NT2/D1 (cell line): ENCODE data around the gene GLCE.

Source experiments
- SUZ12 ChIP-seq: IDR thresholded peaks from 2 replicates; pipeline ENCODE4 v1.6.1; 2011; ENCODE audit not compliant: insufficient read length, insufficient read depth; ENCODE audit errors: extremely low read depth
- YY1 ChIP-seq: IDR thresholded peaks from 2 replicates; pipeline ENCODE4 v1.6.1; 2011; ENCODE audit not compliant: insufficient read length, insufficient read depth
- ZNF274 ChIP-seq: IDR thresholded peaks from 2 replicates; pipeline ENCODE4 v1.6.1; 2011; ENCODE audit warnings: mild to moderate bottlenecking, low read depth, low read length

DNA sequence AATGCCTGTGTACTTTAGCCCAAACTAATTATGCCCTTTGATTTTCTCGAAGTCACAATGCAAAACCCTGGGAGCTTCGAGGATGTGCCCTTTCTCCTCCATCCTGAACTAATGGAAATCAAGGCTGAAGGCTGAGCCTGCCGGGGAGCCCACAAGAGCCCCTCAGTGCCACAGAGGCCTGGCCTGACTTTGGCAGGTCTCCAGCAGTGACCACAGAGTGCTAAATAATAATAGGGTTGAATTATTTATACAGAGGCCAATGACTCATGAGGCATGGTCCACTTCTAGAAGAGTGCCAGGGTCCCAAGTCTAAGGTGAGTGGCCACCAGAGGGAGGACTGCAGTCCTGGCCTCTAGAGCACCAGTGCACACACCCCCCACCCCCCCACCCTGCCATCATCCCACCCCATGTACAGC is 19.1 kb upstream of the GLCE start:
- TF ChIP-seq SUZ12, result no peak
- no peak for TF ChIP-seq YY1
- TF ChIP-seq ZNF274, result no peak
